ENCODE data around the gene LRRC17.
"Not testable (repeated sequence)": the region's sequence is repeated elsewhere in the genome, so short reads cannot be mapped to it uniquely, and the experiment has no call there.

The LRRC17 gene

GRCh38 chr7:102958004-102958403 lies 45.2 kb downstream of the LRRC17 start:
- H3K27ac ChIP-seq (ENCODE audit: insufficient read depth in 1 of 2, low read depth in 1 of 2, low read length in 2 of 2, poor library complexity in 1 of 2, severe bottlenecking in 2 of 2); H3K36me3 ChIP-seq (ENCODE audit: control insufficient read depth in 4 of 4, insufficient read depth in 4 of 4, low read length in 3 of 4); H3K4me3 ChIP-seq (ENCODE audit: control insufficient read depth in 1 of 7, extremely low read depth in 1 of 7, insufficient read depth in 4 of 7, low read depth in 2 of 7, low read length in 6 of 7); H3K9me3 ChIP-seq (ENCODE audit: control extremely low read depth in 1 of 5, control insufficient read depth in 4 of 5, insufficient read depth in 2 of 5, low read depth in 1 of 5, low read length in 4 of 5); DNase-seq; POLR2A ChIA-PET; CTCF ChIA-PET; H3K27me3 ChIP-seq (replicated peaks in 2 of 5; ENCODE audit: control insufficient read depth in 4 of 5, insufficient read depth in 5 of 5, low read length in 4 of 5); H3K4me1 ChIP-seq (ENCODE audit: control extremely low read depth in 1 of 4, control insufficient read depth in 4 of 4, insufficient read depth in 4 of 4, low read length in 3 of 4): not testable (repeated sequence)
- WGBS (ENCODE audit: insufficient coverage), result no CpG with 5 or more reads among the region's 3 CpGs

DNA sequence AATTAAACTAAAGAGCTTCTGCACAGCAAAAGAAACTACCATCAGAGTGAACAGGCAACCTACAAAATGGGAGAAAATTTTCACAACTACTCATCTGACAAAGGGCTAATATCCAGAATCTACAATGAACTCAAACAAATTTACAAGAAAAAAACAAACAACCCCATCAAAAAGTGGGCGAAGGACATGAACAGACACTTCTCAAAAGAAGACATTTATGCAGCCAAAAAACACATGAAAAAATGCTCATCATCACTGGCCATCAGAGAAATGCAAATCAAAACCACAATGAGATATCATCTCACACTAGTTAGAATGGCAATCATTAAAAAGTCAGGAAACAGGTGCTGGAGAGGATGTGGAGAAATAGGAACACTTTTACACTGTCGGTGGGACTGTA lies 49.2 kb downstream of the LRRC17 start:
- H3K27me3 ChIP-seq (replicated peaks in 2 of 5; ENCODE audit: control insufficient read depth in 4 of 5, insufficient read depth in 5 of 5, low read length in 4 of 5); CTCF ChIA-PET; DNase-seq; H3K27ac ChIP-seq (ENCODE audit: insufficient read depth in 1 of 2, low read depth in 1 of 2, low read length in 2 of 2, poor library complexity in 1 of 2, severe bottlenecking in 2 of 2); POLR2A ChIA-PET; H3K36me3 ChIP-seq (ENCODE audit: control insufficient read depth in 4 of 4, insufficient read depth in 4 of 4, low read length in 3 of 4); H3K4me3 ChIP-seq (ENCODE audit: control insufficient read depth in 1 of 7, extremely low read depth in 1 of 7, insufficient read depth in 4 of 7, low read depth in 2 of 7, low read length in 6 of 7); H3K9me3 ChIP-seq (ENCODE audit: control extremely low read depth in 1 of 5, control insufficient read depth in 4 of 5, insufficient read depth in 2 of 5, low read depth in 1 of 5, low read length in 4 of 5); H3K4me1 ChIP-seq (ENCODE audit: control extremely low read depth in 1 of 4, control insufficient read depth in 4 of 4, insufficient read depth in 4 of 4, low read length in 3 of 4): not testable (repeated sequence)
- no CpG with 5 or more reads among the region's 2 CpGs for WGBS (ENCODE audit: insufficient coverage)

- no peak for DNase-seq
- no peak overlapping the region for H3K4me3 ChIP-seq (ENCODE audit: control insufficient read depth in 1 of 7, extremely low read depth in 1 of 7, insufficient read depth in 4 of 7, low read depth in 2 of 7, low read length in 6 of 7)
- POLR2A ChIA-PET, result no interaction called here
- H3K27me3 ChIP-seq (replicated peaks in 2 of 5; ENCODE audit: control insufficient read depth in 4 of 5, insufficient read depth in 5 of 5, low read length in 4 of 5), result no peaks in the 10 kb centered on the region
- H3K4me1 ChIP-seq (ENCODE audit: control extremely low read depth in 1 of 4, control insufficient read depth in 4 of 4, insufficient read depth in 4 of 4, low read length in 3 of 4), result peaks cover 0 to 11% (median 2%) of the 10 kb centered on the region in 4 experiments
- no peak overlapping the region for H3K27ac ChIP-seq (ENCODE audit: insufficient read depth in 1 of 2, low read depth in 1 of 2, low read length in 2 of 2, poor library complexity in 1 of 2, severe bottlenecking in 2 of 2)
- WGBS (ENCODE audit: insufficient coverage), result no CpG with 5 or more reads among the region's 2 CpGs
- no peaks in the 10 kb centered on the region for H3K9me3 ChIP-seq (ENCODE audit: control extremely low read depth in 1 of 5, control insufficient read depth in 4 of 5, insufficient read depth in 2 of 5, low read depth in 1 of 5, low read length in 4 of 5)
- CTCF ChIA-PET, result no interaction called here
- H3K36me3 ChIP-seq (ENCODE audit: control insufficient read depth in 4 of 4, insufficient read depth in 4 of 4, low read length in 3 of 4), result no peaks in the 10 kb centered on the region
Measured at GRCh38 chr7:102966465-102966864, 53.7 kb downstream of the LRRC17 start.

DNA sequence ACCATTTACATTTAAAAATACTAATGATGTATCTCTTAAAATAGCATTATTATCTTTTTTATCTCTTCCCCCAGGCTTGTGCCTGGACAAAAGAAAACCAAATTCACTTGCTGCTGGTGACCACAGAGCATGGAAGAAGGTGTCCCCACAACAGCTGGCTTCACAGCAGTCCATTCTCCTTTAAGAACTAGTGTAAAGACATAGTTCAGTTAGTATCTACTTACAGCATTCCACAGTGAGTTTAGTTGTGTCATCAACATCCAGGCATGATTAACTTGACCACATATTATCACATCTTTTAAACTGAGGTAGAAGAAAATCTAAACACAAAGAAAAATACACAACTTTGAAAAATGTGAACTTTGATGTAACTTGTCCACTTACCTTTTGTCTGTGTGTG lies 55.0 kb downstream of the LRRC17 start:
- POLR2A ChIA-PET, result no interaction called here

GRCh38 chr7:102973096-102973802 lies 60.4 kb downstream of the LRRC17 start:
- Histone ChIP-seq H3K4me1 (ENCODE audit: control extremely low read depth in 1 of 4, control insufficient read depth in 4 of 4, insufficient read depth in 4 of 4, low read length in 3 of 4) (peaks cover 0 to 5% (median 3%) of the 10 kb centered on the region in 4 experiments), H3K4me3 (ENCODE audit: control insufficient read depth in 1 of 7, extremely low read depth in 1 of 7, insufficient read depth in 4 of 7, low read depth in 2 of 7, low read length in 6 of 7) (no peak overlapping the region), H3K9me3 (ENCODE audit: control extremely low read depth in 1 of 5, control insufficient read depth in 4 of 5, insufficient read depth in 2 of 5, low read depth in 1 of 5, low read length in 4 of 5) (no peaks in the 10 kb centered on the region), H3K36me3 (ENCODE audit: control insufficient read depth in 4 of 4, insufficient read depth in 4 of 4, low read length in 3 of 4) (no peaks in the 10 kb centered on the region), H3K27me3 (replicated peaks in 2 of 5; ENCODE audit: control insufficient read depth in 4 of 5, insufficient read depth in 5 of 5, low read length in 4 of 5) (no peaks in the 10 kb centered on the region), H3K27ac (ENCODE audit: insufficient read depth in 1 of 2, low read depth in 1 of 2, low read length in 2 of 2, poor library complexity in 1 of 2, severe bottlenecking in 2 of 2) (peak overlapping the region in 1 of 2 experiments; percentile 74)
- ChIA-PET POLR2A (no interaction called here), CTCF (no interaction called here)
- peak in 1 of 3 donors; percentile 13 for DNase-seq
- 96% methylated on average over 21 of the region's 23 CpGs for WGBS (ENCODE audit: insufficient coverage)

More for the DNA sequence above, 55.0 kb downstream of the LRRC17 start:
- peak in 1 of 3 donors; percentile 27 for DNase-seq
- no peaks in the 10 kb centered on the region for H3K9me3 ChIP-seq (ENCODE audit: control extremely low read depth in 1 of 5, control insufficient read depth in 4 of 5, insufficient read depth in 2 of 5, low read depth in 1 of 5, low read length in 4 of 5)
- no peak overlapping the region for H3K27ac ChIP-seq (ENCODE audit: insufficient read depth in 1 of 2, low read depth in 1 of 2, low read length in 2 of 2, poor library complexity in 1 of 2, severe bottlenecking in 2 of 2)
- H3K27me3 ChIP-seq (replicated peaks in 2 of 5; ENCODE audit: control insufficient read depth in 4 of 5, insufficient read depth in 5 of 5, low read length in 4 of 5), result no peaks in the 10 kb centered on the region
- H3K36me3 ChIP-seq (ENCODE audit: control insufficient read depth in 4 of 4, insufficient read depth in 4 of 4, low read length in 3 of 4), result no peaks in the 10 kb centered on the region
- no peak overlapping the region for H3K4me3 ChIP-seq (ENCODE audit: control insufficient read depth in 1 of 7, extremely low read depth in 1 of 7, insufficient read depth in 4 of 7, low read depth in 2 of 7, low read length in 6 of 7)
- H3K4me1 ChIP-seq (ENCODE audit: control extremely low read depth in 1 of 4, control insufficient read depth in 4 of 4, insufficient read depth in 4 of 4, low read length in 3 of 4), result peaks cover 0 to 11% (median 2%) of the 10 kb centered on the region in 4 experiments
- CTCF ChIA-PET, result no interaction called here

DNA sequence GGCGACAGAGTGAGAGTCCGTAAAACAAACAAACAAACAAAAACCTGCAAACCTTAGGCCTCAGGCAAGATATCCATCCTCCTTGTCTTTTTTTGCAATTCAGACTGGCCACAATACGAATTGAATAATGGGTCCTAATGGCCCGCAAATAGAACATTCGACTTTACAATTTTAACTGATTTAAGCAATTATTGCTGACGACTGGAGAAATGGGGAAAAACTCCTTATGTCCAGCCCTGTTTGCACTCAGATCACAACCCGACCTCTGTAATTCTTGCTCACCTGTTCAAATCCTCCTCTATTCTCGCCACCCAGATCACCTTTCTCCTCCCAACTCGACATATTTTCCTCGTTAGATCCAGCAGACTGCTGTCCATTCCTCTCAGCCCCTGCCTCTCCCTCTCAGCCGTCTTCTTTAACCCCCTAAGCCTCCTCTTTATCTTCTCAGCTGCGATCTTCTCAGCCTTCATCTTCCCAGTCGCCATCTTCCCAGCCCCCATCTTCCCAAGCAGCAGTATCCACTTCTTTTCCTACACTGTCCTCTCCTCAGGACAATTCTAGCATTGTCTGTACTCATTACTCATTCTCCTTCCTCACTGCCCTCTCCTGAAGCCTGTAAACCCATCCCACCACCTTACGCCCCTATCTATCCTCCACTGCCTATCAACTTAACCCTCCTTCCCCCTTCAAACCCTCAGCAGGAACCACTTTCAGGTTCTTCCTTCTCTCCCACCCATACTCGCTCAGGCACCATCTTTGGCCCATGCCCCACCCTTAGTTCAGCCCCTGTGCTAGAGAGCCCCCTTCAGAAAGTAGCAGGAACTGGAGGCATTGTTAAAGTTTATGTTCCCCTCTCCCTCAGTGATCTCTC lies 61.8 kb downstream of the LRRC17 start:
- Histone ChIP-seq H3K4me3 (ENCODE audit: control insufficient read depth in 1 of 7, extremely low read depth in 1 of 7, insufficient read depth in 4 of 7, low read depth in 2 of 7, low read length in 6 of 7) (no peak overlapping the region), H3K36me3 (ENCODE audit: control insufficient read depth in 4 of 4, insufficient read depth in 4 of 4, low read length in 3 of 4) (no peaks in the 10 kb centered on the region), H3K27me3 (replicated peaks in 2 of 5; ENCODE audit: control insufficient read depth in 4 of 5, insufficient read depth in 5 of 5, low read length in 4 of 5) (no peaks in the 10 kb centered on the region), H3K4me1 (ENCODE audit: control extremely low read depth in 1 of 4, control insufficient read depth in 4 of 4, insufficient read depth in 4 of 4, low read length in 3 of 4) (peaks cover 0 to 3% (median under 1%) of the 10 kb centered on the region in 4 experiments), H3K27ac (ENCODE audit: insufficient read depth in 1 of 2, low read depth in 1 of 2, low read length in 2 of 2, poor library complexity in 1 of 2, severe bottlenecking in 2 of 2) (peak overlapping the region in 1 of 2 experiments; percentile 54), H3K9me3 (ENCODE audit: control extremely low read depth in 1 of 5, control insufficient read depth in 4 of 5, insufficient read depth in 2 of 5, low read depth in 1 of 5, low read length in 4 of 5) (peaks cover 0 to 3% (median 0%) of the 10 kb centered on the region in 5 experiments)
- peak in 1 of 3 donors; percentile 20 for DNase-seq
- POLR2A ChIA-PET, result no interaction called here
- 97% methylated on average over 14 of the region's 15 CpGs for WGBS (ENCODE audit: insufficient coverage)
- CTCF ChIA-PET, result no interaction called here

DNA sequence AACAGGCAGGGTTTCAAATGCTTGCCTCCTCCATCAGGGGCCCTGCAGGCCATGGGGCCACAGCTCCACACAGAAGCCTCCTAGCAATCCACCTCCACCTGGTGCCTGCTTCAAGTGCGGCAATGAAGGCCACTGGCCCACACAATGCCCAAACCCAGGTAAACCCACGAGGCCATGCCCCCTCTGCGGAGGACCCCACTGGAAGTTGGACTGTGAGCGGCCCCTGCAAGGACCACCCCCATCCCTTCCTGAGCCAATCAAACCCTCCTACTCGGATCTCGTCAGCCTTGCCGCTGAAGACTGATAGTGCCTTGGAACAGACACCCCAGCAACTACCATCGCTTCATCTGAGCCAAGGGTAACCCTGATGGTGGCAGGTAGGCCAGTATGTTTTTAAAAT lies 63.1 kb downstream of the LRRC17 start:
- Histone ChIP-seq H3K27ac (ENCODE audit: insufficient read depth in 1 of 2, low read depth in 1 of 2, low read length in 2 of 2, poor library complexity in 1 of 2, severe bottlenecking in 2 of 2) (no peak overlapping the region), H3K4me1 (ENCODE audit: control extremely low read depth in 1 of 4, control insufficient read depth in 4 of 4, insufficient read depth in 4 of 4, low read length in 3 of 4) (peaks cover 0 to 3% (median under 1%) of the 10 kb centered on the region in 4 experiments), H3K9me3 (ENCODE audit: control extremely low read depth in 1 of 5, control insufficient read depth in 4 of 5, insufficient read depth in 2 of 5, low read depth in 1 of 5, low read length in 4 of 5) (peaks cover 0 to 3% (median 0%) of the 10 kb centered on the region in 5 experiments), H3K27me3 (replicated peaks in 2 of 5; ENCODE audit: control insufficient read depth in 4 of 5, insufficient read depth in 5 of 5, low read length in 4 of 5) (no peaks in the 10 kb centered on the region), H3K36me3 (ENCODE audit: control insufficient read depth in 4 of 4, insufficient read depth in 4 of 4, low read length in 3 of 4) (no peaks in the 10 kb centered on the region), H3K4me3 (ENCODE audit: control insufficient read depth in 1 of 7, extremely low read depth in 1 of 7, insufficient read depth in 4 of 7, low read depth in 2 of 7, low read length in 6 of 7) (no peak overlapping the region)
- CTCF ChIA-PET, result no interaction called here
- POLR2A ChIA-PET, result no interaction called here
- no peak for DNase-seq
- WGBS (ENCODE audit: insufficient coverage), result 85% methylated on average over 7 of the region's 8 CpGs
